HG02588 (cell line): Measurements from ENCODE around the gene ARHGAP26.

Experiments
- ATAC-seq: cut with Tn5 transposase; IDR thresholded peaks from one replicate; pipeline ENCODE4 v1.9.1; 2021; ENCODE audit warnings: mild to moderate bottlenecking, moderate library complexity; ENCODE audit not compliant: unreplicated experiment

ARHGAP26 gene

GRCh38 chr5:143227301-143227700 is 457.1 kb downstream of the ARHGAP26 start:
- no peak for ATAC-seq

GRCh38 chr5:143228597-143229293 is 458.6 kb downstream of the ARHGAP26 start:
- no peak for ATAC-seq

DNA sequence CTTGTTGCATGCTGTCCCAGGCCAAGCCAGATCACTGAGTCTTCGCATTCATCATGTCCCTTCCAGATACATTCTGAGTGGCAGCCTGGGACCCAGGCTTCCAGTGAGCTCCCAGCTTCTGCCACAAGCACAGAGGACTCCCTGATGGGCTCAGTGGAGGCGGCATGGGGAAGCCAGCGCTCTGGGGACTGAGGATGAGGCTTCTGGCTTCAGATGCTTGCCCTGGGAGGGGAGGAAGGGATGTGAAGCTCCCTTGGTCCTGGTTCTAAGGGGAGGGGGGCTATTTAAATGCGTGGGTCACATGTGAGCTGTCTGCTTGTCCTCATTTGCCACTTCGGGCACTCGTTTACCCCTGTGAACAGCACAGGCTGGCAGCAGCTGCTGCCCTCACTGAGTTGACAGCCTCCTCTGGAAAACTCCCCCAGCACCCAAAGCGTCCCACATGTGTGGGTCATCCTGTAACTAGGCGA is 459.3 kb downstream of the ARHGAP26 start:
- ATAC-seq = peak; percentile 44

DNA sequence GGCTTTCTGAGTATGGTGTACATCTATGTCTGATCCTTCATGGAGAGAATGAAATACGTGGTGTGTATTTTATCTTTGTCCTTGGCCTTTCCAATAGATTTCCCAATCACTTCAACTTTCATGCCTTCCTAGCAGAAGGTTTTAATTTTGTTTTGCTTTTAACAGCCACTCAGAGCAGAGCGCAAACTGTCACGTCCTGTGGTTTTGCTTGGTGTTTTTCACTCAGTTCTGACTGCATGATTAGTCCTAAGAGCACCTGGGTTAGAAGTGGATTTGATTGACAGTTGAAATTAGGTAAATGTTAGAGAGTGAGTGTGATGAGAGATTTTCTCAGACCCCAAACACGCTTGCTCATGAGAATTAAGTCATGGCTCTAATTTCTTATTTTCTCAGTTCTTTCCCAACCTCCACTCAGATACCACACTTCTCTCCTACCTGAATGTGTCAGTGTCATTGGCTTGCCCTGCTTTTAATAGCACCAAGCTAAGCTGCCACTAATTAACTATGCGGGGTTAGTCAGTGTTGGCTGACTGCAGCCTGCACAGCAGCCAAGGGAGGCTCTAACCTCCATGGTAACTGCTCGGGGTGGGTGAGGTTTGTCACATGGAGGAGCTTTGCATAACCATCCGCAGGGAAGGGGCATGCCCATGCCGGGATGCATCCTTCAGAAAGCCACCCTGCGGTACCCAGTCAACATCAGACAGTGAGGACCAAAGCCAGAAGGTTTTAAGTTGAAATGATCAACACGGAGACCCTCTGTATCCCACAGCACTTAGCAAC is 459.9 kb downstream of the ARHGAP26 start:
- peak; percentile 84 for ATAC-seq

GRCh38 chr5:143230676-143230996 is 460.5 kb downstream of the ARHGAP26 start:
- no peak for ATAC-seq

GRCh38 chr5:143231416-143231815 is 461.2 kb downstream of the ARHGAP26 start:
- no peak for ATAC-seq

DNA sequence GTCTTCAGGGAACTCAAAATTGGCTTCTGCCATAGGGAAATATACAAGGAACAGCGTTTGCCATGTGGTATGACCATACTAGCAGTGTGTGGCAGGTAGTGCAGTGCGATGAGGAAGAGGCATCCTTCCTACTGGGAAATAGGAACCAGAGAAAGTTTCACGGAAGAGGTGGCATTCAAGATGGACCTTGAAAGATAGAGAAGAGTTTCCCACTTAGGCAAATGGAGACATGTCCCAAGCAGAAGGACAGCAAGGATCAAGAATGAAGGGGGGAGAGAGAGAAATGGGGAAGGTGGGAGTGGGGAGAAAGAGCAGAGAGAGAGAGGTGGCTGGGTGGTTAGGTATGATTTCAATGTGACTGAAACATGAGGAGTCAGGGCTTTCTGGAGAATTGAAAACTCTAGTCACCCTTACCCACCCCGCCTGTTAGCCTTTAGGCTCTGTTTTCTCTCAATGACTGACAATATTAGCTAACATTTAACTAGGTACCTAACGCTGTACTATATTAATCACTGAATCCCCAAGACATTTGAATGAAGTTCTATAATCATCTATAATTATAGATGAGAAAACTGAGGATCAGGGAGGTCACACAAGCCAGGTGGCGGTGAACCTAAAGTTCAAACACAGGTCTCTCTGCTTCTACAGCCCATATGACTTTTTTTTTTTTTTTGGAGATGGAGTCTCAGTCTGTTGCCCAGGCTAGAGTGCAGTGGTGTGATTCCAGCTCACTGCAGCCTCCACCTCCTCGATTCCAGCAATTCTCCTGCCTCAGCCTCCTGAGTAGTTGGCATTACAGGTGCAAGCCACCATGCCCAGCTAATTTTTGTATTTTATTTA is 462.0 kb downstream of the ARHGAP26 start:
- ATAC-seq = peak; percentile 30

GRCh38 chr5:143233031-143233430 is 462.9 kb downstream of the ARHGAP26 start:
- no peak for ATAC-seq

DNA sequence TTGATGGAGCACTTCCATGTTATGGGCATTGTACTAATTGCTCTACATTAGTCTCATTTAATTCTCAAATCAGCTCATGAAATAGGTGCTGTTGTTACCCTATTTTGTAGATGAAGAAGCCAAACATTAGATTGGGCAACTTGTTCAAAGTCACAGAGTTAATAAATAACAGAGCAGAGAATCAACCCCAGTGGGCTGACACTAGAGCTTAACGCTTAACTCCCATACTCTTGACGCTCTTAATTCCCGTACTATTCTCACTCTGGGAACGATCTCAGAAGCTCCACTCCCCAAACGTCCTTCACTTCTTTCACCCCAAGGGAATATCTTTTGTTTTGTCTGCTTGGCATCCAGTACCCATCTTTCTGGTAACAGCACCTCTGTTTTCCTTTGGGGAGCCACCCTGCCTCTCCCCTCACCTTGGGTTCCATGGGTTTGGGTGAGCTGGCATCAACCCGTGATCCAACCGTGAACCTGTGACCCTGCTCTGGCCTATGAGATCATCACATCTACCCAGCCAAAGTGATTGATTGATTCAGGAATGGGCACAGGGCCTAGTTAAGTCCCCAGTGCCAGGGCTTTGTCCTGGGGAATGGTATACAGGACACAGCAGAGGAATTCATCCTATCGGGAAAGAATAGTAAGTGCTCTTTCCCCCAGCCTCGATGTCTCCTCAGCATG is 464.1 kb downstream of the ARHGAP26 start:
- no peak for ATAC-seq

DNA sequence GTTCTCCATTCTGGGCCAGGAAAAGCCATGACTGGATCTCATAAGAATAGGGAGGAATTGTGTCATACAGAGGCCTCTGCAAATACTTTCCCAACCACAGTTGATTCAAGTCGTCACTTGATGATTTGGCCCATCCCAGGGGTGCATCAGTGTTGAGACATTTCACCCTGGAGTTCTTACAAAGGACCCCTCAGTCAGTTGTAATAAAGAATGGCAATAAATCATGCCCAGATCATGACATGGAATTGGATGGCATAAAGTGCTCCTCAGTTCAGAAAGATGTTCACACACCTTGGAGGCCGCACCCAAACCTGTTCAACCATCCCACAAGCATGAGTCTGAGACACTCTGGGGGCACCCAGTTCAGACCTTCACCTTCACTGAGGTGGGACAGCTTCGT is 465.2 kb downstream of the ARHGAP26 start:
- no peak for ATAC-seq

- ATAC-seq = no peak
Measured at GRCh38 chr5:143236682-143237081, 466.5 kb downstream of the ARHGAP26 start.

DNA sequence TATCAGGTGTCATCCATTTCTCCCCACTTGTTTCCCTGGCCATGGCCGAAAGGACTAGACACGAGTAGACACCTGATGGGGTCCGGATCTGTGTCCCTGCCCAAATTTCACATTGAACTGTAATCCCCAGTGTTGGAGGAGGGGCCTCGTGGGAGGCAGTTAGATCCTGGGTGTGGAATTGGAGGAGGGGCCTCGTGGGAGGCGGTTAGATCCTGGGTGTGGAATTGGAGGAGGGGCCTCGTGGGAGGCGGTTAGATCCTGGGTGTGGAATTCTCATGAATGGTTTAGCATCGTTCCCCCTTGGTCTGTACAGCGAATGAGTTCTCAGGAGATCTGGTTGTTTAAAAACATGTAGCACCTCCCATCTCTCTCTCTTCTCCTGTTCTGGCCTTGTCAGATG is 467.5 kb downstream of the ARHGAP26 start:
- no peak for ATAC-seq

DNA sequence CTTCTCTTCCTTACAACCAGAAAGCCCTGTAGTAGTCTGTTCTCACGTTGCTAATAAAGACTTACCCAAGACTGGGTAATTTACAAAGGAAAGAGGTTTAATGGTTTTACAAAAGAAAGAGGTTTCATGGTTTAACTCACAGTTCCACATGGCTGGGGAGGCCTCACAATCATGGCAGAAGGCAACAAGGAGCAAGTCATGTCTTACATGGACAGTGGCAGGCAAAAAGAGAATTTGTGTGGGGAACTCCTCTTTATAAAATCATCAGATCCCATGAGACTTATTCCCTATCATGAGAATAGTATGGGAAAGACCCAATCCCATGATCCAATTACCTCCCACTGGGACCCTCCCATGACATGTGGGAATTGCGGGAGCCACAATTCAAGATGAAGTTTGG is 468.4 kb downstream of the ARHGAP26 start:
- ATAC-seq = no peak

GRCh38 chr5:143239882-143240518 is 469.8 kb downstream of the ARHGAP26 start:
- no peak for ATAC-seq

DNA sequence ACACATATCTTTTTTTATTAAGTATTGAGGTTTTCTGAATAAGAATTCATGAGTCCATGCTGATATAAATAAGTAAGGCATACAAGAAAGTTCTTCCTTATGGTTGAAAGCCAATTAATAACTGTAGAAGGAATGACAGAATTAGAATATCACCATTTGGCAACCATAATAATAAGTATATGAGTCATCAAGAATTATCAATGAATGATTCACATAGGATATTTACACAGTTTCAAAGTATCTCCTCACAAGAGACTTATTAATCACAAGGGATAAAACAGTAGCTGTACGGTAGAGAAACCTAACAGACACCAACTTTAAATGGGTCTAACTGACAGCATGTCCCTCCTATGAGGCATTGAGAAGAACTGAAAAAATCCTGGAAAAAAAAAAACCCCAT is 471.7 kb downstream of the ARHGAP26 start:
- no peak for ATAC-seq

DNA sequence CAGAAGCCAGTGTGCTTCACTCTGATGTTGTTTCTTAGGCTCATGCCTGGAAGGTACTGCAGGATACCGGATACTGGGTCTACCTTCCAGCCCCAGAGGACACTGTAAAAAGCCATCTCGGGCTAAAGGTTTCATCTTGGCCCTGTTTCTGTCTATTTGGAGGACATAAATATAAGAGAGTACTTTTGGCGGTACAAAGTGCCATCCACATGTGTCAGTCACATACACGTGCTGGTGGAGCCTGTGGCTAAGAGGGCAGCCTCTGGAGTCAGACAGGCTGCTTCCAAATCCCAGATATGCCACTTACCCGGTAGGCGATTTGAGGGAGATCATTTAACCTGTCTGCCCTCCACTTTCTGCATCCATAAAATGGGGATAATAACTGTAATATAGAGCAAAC is 472.9 kb downstream of the ARHGAP26 start:
- ATAC-seq = no peak

DNA sequence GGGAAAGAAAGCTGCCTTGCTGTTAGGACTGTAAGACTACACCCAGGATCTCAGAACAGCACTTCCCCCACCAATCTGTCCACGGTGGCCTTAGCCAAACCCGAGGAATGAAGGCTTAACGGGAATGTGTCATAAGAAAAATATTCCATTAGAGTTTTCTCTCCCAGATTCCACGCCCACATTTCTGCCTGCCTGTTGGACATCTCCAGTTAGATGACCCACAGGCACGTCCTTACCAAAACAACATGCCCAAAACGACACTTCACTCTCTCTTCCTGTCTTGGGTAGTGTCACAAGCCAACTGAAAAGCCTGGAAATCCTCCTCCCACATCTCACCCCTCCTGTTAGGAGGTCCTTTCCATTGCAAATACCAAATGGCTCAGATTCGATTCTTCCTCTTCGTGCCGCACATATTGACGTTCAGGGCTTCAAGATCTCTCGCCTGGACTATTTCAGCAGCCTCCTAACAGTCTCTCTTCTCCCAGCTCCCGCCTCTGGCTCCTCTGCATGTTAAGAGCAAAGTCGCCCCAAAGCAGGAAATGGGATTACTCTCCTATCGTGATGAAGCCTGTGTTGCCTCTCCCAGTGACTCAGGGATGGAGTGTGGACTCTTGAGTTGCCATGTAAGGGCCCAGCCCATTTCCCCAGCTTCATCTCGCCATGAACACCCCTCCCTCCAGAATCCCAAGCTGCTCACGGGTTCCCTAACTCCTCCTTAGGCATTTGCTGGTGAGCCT is 474.0 kb downstream of the ARHGAP26 start:
- no peak for ATAC-seq

DNA sequence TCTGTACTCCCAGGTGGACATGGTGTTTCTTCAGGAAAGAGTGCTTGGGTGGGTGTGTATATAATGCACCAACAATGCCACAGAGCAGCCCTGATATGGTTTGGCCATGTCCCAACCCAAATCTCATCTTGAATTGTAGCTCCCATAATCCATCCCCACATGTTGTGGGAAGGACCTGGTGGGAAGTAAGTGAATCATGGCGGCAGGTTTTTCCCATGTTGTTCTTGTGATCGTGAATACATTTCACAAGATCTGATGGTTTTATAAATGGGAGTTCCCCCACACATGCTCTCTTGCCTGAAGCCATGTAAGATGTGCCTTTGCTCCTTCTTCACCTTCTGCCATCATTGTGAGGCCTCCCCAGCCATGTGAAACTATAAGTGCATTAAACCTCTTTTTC is 474.8 kb downstream of the ARHGAP26 start:
- ATAC-seq = no peak

DNA sequence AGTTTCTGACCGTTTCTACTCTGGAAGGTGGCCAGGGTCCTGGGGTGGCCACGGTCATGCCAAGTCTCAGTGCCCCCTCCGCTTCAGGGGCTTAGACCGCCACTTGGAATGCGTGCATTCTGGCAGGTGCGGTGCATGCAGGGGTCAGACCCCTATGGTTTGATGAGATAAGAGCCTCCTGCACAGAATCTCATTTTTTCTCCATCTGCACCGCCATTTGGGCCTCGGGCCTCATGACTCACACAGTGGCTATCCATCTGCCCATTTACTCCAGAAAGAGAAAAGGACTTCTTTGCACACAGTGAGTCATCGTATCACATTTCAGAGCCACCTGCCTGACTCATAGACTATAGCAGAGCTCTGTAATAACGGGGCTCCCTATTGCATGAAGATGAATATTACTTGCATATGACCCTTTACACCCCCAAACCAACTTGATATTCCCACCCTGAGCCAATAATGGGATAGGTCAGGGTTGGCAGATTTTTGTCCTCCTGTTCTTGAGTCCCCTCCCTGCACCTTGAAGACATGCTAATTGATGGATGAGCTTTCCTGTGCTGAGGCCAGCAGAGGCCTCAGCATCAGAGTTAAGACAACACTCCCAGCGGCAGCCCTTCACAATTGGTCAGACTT is 475.9 kb downstream of the ARHGAP26 start:
- ATAC-seq = no peak
